HG02571 (cell line): ENCODE data around the gene SYT5.

Experiments
- ATAC-seq: cut with Tn5 transposase; IDR thresholded peaks from one replicate; pipeline ENCODE4 v1.9.1; 2021; ENCODE audit warnings: mild to moderate bottlenecking, moderate library complexity; ENCODE audit not compliant: unreplicated experiment

Gene SYT5

GRCh38 chr19:55147545-55148251 is 32.4 kb downstream of the SYT5 start:
- ATAC-seq: no peak

- ATAC-seq: no peak
These were observed 33.3 kb downstream of the SYT5 start for GRCh38 chr19:55146705-55147273.

GRCh38 chr19:55146078-55146704 is 33.9 kb downstream of the SYT5 start:
- no peak for ATAC-seq

GRCh38 chr19:55145232-55145631 is 34.9 kb downstream of the SYT5 start:
- ATAC-seq: no peak

GRCh38 chr19:55141696-55142095 is 38.4 kb downstream of the SYT5 start:
- ATAC-seq: no peak

GRCh38 chr19:55137915-55138314 is 42.2 kb downstream of the SYT5 start:
- ATAC-seq: no peak

GRCh38 chr19:55136399-55137102 is 43.5 kb downstream of the SYT5 start:
- ATAC-seq: no peak

- no peak for ATAC-seq
These were observed 45.4 kb downstream of the SYT5 start for GRCh38 chr19:55134736-55135135.

- ATAC-seq: no peak
These were observed 46.2 kb downstream of the SYT5 start for GRCh38 chr19:55133639-55134444.

GRCh38 chr19:55132453-55133129 is 47.5 kb downstream of the SYT5 start:
- no peak for ATAC-seq

- no peak for ATAC-seq
These were observed 48.7 kb downstream of the SYT5 start for GRCh38 chr19:55131421-55131820.
